T-helper 1 cell treated with Interleukin-12 subunit alpha and Interleukin-12 subunit beta and Interleukin-4 antibody, amounts not matched to agents 30 ng/mL and 1 ng/mL, for 36 hours (primary cell): Measurements from ENCODE around the gene HRH1. TPM values are rescaled to one million over a fixed set of nuclear protein-coding genes. Genes with fewer than 3 reads are reported as not detected.
"Not testable (repeated sequence)": the region's sequence is repeated elsewhere in the genome, so short reads cannot be mapped to it uniquely, and the experiment has no call there.

Experiments used
- intact Hi-C: fragments of 100-400 bp; cut with micrococcal nuclease; formaldehyde crosslinking; loops from one replicate; pipeline ENCODE4 v1.15.1; 2024
- total RNA-seq: library from RNA; stranded (reverse); gene quantifications from 2 replicates; pipeline ENCODE4 v1.2.3, GENCODE V29; 2022

HRH1 gene
- total RNA-seq, 1 donor from 2014 or later = 0.17 TPM

DNA sequence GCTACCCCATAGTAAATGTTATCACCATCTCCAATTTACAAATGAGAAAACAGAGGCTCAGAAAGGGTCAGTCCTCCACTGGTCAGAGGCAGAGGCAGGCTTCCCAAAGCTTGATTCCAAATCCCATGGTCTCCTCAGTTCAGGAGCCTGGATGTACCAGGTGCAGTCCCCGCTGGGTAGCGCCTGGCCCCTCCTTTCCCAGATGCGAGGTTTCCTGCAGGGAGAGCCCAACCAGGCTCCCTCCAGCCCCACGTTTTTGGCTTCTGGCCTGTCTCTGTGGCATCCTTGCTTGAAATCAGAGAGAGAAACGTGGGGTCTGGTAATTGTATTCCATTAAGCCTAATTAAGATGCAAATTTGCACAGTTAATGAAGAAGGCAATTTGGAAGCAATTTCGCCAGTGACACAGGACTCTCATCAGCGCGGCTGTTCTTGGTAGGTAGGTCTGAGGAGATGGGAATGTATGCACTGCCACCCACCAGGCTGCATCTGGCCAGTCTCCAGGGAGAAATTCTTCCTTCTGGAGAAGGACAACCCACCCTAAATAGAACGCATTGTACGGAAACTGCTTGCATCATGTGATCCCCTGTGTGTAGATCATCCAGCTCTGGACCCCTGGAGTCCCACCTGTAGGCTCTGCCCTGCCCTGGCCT is 50.5 kb downstream of the HRH1 start:
- intact Hi-C loops = no loop called here

DNA sequence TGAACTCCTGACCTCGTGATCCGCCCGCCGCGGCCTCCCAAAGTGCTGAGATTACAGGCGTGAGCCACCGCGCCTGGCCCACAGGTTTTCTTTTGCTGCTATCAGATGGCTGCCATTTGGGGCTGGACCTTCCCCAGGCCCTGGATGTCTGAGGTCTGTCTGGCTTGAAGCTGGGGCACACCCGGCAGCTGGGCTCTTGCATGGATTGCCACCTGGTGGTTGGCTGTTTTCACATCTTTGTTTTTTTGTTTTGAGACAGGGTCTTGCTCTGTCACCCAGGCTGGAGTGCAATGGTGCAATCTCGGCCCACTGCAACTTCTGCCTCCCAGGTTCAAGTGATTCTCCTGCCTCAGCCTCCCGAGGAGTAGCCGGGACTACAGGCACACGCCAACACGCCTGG is 51.6 kb downstream of the HRH1 start:
- intact Hi-C loops = loop anchor here (1.0 kb wide), 1 partner anchor 146 kb away; no protein-coding TSS in a partner anchor

DNA sequence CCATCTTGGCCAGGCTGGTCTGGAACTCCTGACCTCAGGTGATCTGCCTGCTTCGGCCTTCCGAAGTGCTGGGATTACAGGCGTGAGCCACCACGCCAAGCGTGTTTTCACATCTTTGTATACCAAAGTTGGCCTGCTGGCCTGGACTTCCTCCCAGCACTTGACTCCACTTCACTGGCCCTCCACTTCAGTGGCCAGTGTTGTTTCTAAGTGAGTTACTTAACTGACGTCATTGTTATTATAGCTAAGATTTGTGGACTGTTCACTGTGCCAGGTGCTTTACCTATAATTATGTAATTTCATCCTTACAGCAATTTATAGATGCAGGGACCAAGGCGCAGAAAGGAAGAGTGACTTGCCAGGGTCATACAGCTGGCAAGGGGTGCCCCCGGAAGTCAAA is 52.0 kb downstream of the HRH1 start:
- intact Hi-C loops = loop anchor here (1.0 kb wide), 1 partner anchor 146 kb away; no protein-coding TSS in a partner anchor

DNA sequence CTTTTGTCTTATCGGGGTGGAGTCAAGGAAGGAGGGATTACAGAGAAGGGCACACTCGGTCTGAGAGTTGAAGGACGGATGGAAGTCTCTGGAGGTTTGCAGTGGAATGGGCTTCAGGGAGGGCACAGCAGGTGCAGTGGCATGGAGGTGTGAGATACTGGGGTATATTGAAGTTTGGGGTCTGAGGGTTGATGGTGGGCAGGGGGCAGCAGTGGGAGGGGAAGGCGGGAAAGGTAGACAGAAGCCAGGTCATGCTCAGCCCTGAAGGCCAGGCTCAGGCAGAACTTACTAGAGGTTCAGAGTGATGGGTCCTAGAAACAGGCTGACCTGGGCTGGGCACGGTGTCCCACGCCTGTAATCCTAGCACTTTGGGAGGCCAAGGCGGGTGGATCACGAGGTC is 52.7 kb downstream of the HRH1 start:
- intact Hi-C loops = loop anchor here (1.0 kb wide), 1 partner anchor 147 kb away; no protein-coding TSS in a partner anchor

DNA sequence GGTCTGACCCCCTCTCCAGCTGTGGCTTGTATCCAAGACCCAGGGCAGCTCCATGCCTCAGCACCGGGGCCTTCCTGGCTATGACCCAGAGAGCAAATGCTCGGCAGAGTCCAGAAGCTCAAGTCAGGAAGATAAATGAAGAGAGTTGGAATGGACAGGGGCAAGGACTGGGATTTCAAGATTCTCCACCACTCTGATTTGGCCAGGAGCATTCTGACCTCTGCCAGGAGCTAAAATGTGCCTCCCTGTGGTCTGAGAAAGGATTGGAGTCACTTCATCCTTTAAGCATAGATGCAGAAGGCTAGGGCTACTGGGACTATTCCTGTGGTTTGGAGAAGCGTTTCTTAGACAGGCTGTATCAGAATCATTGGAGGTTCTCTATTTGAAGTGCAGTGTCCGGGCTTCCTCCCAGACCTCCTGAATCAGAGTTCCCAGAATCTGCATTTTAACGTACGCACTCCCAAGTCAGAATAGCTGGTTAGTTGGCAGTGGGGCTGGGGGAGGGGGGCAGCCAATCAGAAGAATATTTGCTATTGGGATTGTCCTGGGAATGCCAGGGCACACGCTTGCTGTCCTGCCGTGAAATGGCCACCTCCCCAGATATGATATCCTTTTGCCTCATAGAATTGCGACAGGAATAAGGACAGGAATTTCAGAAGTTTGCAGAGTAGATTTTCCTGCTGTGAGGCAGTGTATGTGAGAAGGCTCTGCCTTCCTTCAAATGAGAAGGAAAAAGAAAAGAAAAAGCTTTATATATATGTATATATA is 57.4 kb downstream of the HRH1 start:
- intact Hi-C loops = no loop called here

DNA sequence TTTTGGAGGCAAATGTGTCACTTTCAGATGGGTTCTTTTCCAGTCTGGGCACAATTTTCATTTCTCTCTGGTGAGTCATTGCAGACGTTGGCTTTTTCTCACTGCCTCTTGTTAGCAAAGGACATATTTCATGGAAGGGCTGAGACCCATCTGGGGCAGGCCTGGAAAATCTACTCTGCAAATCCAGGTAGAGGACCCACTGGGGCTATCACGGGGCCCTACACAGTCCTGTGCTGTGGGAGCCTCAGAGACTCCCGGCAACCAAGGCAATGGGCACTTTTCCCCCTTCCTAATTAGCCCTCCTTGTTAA is 58.0 kb downstream of the HRH1 start:
- intact Hi-C loops = no loop called here

DNA sequence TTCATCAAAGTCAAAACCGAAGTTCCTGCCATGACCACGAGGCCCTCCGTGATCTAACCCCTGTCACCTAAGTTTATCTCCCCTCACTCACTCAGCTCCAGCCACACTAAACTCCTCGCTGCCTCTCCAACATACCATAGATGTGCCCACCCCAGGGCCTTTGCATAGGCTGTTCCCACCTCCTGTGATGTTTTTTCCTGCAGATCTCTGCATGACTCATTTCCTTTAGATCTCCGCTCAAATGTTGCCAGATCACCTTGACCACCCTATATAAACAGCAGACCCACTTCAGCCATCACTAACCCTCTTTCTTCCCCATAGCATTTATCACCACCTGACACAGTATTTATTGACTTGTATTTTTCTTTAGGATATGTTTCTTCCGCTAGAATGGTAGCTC is 58.5 kb downstream of the HRH1 start:
- intact Hi-C loops = no loop called here

DNA sequence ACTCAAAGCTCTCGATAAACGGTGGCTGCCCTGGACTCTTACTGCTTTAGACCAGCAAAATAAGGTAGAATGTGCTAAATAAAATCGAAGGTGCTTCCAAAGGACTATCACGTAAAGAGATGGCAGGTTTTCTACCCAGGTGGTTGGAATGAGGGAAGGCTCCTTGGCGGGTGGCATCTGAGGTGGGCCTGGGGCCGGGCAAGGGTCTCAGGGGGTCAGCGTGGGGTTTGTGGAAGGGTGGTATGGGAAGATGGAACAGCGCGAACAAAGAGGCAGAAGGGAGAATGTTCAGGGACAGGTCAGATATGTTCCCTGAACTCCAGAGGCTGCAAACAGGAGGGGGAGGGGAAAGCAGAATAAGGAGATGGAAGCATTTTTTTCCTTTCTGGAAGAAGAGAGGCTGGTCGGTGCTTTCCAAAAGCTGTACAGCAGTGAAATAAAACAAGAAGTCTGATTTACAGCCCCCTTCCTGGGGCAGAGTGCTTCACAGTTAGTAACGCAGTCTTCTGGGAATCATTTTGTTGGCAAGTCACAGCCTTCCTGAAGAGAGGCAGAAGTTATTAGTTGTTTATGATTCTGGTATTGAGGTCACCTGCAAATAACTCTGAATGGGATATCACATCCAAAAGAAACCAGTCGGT is 59.6 kb downstream of the HRH1 start:
- intact Hi-C loops = no loop called here

DNA sequence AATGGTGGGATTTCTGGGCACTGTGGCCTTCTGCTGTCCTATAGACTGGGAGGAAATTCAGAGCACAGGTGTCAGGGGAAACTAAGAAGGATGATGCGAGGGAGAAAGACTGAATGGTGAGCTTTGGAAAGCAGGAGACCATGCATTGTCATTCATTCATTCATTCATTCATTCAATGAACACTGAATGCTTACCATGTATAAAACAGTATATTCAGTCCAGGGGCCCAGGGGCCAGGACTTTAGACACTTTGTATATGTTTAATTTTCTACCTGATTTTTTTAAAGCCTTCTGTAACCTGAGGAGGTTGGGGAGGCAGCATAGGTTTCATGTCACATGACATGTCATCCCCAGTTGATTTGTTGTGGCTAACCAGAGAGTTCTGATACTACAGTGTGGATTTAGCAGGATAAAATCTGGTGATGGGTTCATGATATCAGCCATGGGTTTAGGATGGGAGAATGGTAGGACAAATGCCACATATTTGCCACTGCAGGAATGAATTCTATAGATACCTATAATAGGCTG is 60.2 kb downstream of the HRH1 start:
- intact Hi-C loops = no loop called here

DNA sequence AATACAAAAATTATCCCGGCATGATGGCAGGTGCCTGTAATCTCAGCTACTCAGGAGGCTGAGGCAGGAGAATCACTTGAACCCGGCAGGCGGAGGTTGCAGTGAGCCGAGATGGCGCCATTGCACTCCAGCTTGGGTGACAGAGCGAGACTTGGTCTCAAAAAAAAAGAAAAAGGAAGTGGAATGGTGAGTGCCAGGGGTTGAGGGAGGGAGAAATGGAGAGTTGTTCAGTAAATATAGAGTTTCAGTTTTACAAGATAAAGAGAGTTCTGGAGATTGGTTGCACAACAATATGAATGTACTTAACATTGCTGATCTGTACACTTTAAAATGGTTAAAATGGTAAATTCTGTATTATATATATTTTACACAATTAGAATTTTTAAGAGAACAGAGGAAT is 63.1 kb downstream of the HRH1 start:
- intact Hi-C loops = not testable (repeated sequence)

DNA sequence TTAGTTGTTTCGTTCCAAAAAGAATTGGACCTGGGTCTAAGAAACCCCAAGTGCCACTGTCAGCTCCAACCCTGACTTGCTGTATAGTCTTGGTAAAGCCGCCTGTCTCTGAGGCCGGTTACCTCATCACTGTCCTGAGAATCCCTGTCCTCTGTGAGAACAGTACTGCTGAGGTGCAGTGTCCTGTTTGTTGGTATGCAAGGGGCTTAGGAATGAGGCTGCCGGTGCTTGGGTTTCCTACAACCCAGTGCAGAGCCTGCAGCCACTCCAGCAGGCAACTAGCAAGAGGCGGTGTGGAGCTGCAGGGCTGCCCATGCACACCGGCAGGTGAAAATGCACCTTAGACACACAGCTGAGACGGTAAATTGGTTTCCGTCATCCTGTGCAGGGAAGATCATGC is 65.9 kb downstream of the HRH1 start:
- intact Hi-C loops = no loop called here

DNA sequence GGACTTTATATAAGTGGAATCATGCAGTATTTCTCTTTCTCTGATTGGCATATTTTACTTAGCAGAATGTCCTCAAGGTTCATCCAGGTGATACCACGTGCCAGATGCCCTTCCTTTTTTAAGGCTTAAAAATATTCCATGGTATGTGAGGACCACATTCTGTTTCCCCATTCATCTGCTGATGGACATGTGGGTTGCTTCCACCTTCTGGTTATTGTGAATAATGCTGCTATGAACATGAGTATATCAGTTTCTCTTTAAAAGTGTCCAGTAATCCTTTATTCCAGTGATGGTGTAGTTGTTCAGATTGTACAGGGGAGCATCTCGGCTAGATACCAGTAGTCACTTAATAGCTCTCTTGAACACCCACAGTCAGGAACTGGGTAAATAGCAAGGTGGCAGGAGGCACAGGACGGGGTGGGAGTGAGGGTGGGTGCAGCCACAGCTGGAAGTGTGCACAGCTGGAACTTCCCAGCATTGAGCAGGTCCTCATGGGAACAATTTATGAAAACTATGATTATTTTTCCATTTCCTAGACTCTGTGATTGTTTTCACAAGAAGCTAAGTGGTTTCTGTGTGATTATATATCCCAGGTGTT is 67.6 kb downstream of the HRH1 start:
- intact Hi-C loops = no loop called here

DNA sequence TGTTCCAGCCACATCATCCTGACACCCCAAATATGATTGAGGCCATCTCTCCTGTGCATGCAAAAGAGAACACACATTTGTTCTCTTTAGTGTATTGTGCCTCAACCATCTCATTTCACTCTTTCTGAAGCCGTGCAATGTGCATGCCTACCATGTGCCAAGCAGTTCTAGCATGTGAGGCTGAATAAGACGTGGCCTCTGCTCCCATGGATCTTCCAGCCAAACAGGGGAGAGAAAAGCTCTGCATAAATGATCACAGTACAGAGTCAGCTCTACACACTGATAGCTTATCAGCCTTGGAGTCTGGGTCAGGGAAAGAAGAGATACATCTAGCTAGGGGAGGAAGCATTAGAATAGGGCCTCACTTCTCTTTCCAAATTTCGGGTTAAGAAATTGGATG is 69.7 kb downstream of the HRH1 start:
- intact Hi-C loops = no loop called here

DNA sequence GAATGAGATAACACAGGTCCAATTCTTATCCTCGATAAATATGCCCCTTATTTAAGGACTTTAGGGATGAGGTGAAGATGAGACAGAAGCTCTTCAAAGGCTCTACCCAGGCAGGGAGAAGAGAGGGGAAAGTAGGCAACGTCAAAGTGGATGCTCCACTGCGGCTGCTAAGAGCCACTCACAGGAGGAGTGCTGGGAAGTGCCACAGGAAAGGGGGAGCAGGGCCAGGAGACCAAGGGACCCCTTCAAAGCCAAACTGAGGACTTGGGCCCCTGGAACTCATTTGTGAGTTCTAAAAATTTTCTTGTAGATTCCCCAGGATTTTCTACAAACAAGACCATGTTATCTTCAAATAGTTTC is 70.6 kb downstream of the HRH1 start:
- intact Hi-C loops = no loop called here

DNA sequence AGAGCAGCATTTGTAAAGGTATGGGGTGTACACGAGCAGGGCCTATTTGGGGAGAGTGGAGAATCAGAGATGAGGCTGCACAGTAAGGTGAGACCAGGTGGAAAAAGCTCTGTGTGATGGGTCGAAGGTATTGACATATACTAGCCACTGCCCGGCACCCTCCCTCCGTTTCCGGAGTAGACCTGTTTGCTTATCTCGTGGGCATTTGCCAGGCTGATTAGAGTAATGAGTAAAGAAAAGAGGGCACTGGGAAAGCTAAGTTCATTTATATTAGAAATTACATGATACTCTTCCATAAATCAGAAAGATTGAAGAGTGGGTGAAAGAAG is 71.7 kb downstream of the HRH1 start:
- intact Hi-C loops = no loop called here

DNA sequence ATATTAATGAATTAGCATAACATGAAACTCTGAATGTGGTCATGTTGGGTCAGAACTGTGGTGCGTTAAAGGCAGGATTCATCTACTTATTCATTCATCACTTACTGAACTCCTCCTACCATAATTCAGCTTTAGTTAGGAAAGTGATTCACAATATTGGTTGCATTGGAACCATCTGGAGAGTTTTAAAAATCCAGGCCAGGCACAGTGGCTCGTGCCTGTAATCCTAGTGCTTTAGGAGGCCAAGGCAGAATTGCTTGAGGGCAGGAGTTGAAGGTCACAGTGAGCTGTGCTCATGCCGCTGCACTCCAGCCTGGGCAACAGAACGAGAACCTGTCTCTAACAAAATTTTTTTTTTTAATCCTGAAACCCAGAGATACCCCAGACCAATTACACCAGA is 73.7 kb downstream of the HRH1 start:
- intact Hi-C loops = no loop called here

DNA sequence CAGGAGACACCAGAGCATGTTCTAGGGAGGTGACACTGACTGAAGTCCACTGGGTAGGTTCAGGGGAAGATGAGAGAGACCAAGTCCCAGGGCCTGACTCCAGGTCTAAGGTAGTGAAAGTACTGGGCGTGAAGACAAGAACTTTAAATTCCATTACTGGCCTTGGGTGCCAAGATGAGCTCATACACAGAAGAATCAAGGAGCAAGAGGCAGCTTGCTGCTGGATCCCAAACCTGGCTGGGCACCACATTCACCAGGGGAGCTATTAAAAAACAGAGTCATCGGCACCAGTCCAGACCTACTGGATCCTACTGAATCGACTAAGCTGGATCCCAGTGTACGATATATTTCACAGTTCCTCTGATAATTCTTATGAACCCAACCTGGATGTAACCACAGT is 75.8 kb downstream of the HRH1 start:
- intact Hi-C loops = no loop called here

DNA sequence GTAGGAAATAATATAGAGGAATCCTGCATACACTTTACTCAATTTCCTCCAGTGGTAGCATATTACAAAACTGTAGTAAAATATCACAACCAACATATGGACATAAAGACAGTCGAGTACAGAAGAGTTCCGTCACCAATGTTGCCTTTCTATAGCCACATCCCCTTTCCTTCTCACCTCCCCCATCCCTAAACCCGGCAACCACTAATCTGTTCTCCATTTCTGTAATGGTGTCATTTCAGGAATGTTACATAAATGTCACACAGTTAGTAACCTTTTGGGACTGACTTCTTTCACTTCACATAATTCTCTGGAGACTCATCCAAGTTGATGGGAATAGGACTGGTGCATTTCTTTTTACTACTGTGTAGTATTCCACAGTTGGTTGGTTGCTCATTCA is 76.5 kb downstream of the HRH1 start:
- intact Hi-C loops = no loop called here

DNA sequence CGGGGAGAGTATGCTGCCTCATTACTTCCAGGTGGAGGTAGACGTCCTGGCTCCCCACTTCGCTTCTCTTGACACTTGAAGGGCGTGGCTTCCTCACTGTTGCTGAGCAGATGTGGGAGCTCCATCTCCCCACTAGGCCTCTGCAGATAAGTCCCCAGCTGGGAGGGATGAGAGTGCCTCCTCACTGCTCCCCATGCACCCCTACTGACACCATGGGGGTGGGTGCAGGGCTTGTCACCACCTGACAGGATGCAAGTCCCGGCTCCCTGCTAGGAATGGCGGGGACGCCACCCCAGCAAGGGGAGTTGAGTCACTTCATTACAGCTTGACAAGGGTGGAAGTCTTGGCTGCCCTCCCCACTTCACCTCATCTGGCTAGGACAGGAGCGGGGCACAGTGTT is 81.1 kb downstream of the HRH1 start:
- intact Hi-C loops = loop anchor here (5.0 kb wide), 1 partner anchor 612 kb away; the partner anchor contains the start of gene TAMM41

DNA sequence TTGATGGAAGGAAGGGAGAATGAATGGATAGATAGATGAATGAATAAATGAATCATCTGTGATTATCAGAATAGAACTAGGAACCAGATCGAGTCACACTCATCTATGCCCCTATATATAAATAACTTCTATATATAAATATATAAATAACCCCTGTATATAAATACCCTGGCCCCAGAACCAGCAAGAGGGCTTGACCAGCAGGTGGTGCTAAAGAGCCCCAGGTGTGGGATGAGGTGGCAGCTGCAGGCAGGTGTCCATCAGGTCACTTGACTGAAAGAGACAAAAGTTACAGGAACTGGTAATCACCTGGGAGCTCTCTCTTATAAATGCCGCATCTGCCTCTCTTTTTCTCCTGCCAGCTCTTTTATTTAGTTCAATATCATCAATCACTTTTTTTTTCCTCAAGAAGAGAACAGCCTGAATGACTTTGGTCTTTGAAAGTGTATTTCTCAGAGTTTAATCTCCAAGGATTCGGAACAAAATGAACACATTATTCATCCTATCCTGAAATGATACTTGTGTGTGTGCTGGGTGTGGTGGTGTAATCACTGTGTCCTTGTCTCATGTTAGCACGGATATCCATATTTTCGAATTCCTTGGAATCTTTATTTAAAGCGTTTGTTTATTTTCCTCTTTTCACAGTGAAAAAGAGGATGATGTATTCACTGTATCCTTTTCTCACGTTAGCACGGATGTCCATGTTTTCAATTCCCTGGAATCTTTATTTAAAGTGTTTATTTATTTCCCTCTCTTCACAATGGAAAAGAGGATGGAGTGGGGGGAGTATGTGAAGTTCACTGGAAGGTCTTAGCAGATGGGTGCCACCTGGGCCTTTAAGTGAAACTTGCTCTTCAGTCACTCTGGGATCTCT is 82.5 kb downstream of the HRH1 start:
- intact Hi-C loops = loop anchor here (1.0 to 5.0 kb wide), 5 partner anchors 98 to 610 kb away; partner anchors contain the start of genes TAMM41 and VGLL4

DNA sequence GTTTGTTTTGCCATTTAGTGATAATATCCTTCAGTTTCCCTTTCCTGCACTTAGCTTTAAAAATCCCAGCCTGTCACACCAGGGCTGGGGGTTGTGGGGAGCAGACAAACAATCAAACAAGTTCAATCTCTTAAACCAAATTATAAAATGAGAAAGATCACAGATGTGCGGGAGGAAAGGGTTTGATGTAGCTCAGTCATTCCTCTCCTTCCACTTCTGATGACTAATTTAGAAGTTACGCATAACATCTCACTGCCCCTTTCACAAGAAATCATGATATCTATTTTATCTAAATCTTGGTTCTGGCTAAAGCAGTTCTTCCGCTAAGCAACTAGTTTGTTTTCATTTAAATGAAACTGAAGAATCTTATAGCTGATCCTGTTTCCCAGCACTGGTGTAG is 83.8 kb downstream of the HRH1 start:
- intact Hi-C loops = loop anchor here (1.0 to 5.0 kb wide), 4 partner anchors 34 to 609 kb away; partner anchors contain the start of genes ATG7 and TAMM41
